ENCODE results near the gene BCAP29. TPM values are rescaled to one million over a fixed set of nuclear protein-coding genes. Genes with fewer than 3 reads are reported as not detected.

Gene BCAP29
- total and polyA plus RNA-seq, 9 of the 15 experiments (the other 6 are each of a cell fraction or from before 2014, with no cell fraction given) = 63.4 to 137 (median 79.7) TPM

GRCh38 chr7:107579885-107580715 is at the start of gene BCAP29 (continued):
- TF ChIP-seq MNT (conservative IDR thresholded peaks at IDR 0.05) (peak; percentile 73 to 90; a peak in 3 of 4 replicates), RBM14 (IDR thresholded peaks at IDR 0.05; ENCODE audit: borderline replicate concordance, insufficient read depth, low read depth, low read length) (0 out of 2 replicates have a peak, but pooled peaks have one; percentile 74), NR2C1 (IDR thresholded peaks at IDR 0.05) (peak; percentile 43), NR2C1 (tag; IDR thresholded peaks at IDR 0.05) (peak; percentile 78), SMARCA4 (IDR thresholded peaks at IDR 0.05) (peak; percentile 59; the same call in 1 of the 2 replicates), KDM2B (CRISPR knock-in tag; IDR thresholded peaks at IDR 0.05) (no peak; the same call in 1 of the 2 replicates), ZNF76 (CRISPR knock-in tag; IDR thresholded peaks at IDR 0.05; ENCODE audit: borderline replicate concordance) (peak; percentile 89; the same call in 1 of the 2 replicates), TBP (optimal IDR thresholded peaks at IDR 0.05; ENCODE audit: low read depth, low read length) (peak; percentile 87), HMG20A (CRISPR knock-in tag; conservative IDR thresholded peaks at IDR 0.05) (0 out of 2 replicates have a peak, but pooled peaks have one; percentile 71), TEAD1 (CRISPR knock-in tag; IDR thresholded peaks at IDR 0.05) (0 out of 4 replicates have a peak, but pooled peaks have one; percentile 6 to 31), CLOCK (CRISPR knock-in tag; IDR thresholded peaks at IDR 0.05; ENCODE audit: borderline replicate concordance) (peak; percentile 33; the same call in 1 of the 2 replicates), TBL1XR1 (IDR thresholded peaks at IDR 0.05; ENCODE audit: low read length in 2 of 2) (peak in 1 of 2 experiments; percentile 82; a peak in 2 of 4 replicates), RBFOX2 (IDR thresholded peaks at IDR 0.05; ENCODE audit: low read depth, low read length) (peak; percentile 99), ZNF24 (IDR thresholded peaks at IDR 0.05) (peak; percentile 36), ZSCAN32 (CRISPR knock-in tag; IDR thresholded peaks at IDR 0.05) (0 out of 2 replicates have a peak, but pooled peaks have one; percentile 11), POLR2A (conservative IDR thresholded peaks at IDR 0.05) (peak; percentile 92), KAT8 (IDR thresholded peaks at IDR 0.05; ENCODE audit: low read depth) (no peak), HDAC8 (tag; IDR thresholded peaks at IDR 0.05) (peak; percentile 87), ZNF431 (CRISPR knock-in tag; IDR thresholded peaks at IDR 0.05) (no peak), SIX5 (IDR thresholded peaks at IDR 0.05; ENCODE audit: borderline replicate concordance in 1 of 2, insufficient read depth in 1 of 2, low read depth in 1 of 2, low read length in 2 of 2) (0 out of 4 replicates have a peak, but pooled peaks of 1 of the 2 experiments have one; percentile 10), ZFP1 (CRISPR knock-in tag; IDR thresholded peaks at IDR 0.05) (no peak; the same call in 1 of the 2 replicates), FOSL1 (tag; conservative IDR thresholded peaks at IDR 0.05) (peak; percentile 47; the same call in 1 of the 2 replicates), SAP30 (IDR thresholded peaks at IDR 0.05; ENCODE audit: borderline replicate concordance, insufficient read depth, low read depth, low read length, poor library complexity, severe bottlenecking) (peak; percentile 67)
